Ishikawa (cell line): ENCODE data around the gene PCGF2.

Experiments used
- CREB1 ChIP-seq: IDR thresholded peaks from 2 replicates; pipeline ENCODE4 v1.6.1; 2012; ENCODE audit warnings: low read depth
- NFIC ChIP-seq: IDR thresholded peaks from 2 replicates; pipeline ENCODE4 v1.6.1; 2012
- TAF1 ChIP-seq: IDR thresholded peaks from 2 replicates; pipeline ENCODE4 v1.6.1; 2012; ENCODE audit warnings: low read depth, mild to moderate bottlenecking

GRCh38 chr17:38750312-38751121 is 2.4 kb upstream of the PCGF2 start:
- TF ChIP-seq TAF1 (no peak), CREB1 (no peak), NFIC (no peak)
